ENCODE results near the gene SLC7A10.
"Not testable (repeated sequence)": the region's sequence is repeated elsewhere in the genome, so short reads cannot be mapped to it uniquely, and the experiment has no call there.

SLC7A10 gene

DNA sequence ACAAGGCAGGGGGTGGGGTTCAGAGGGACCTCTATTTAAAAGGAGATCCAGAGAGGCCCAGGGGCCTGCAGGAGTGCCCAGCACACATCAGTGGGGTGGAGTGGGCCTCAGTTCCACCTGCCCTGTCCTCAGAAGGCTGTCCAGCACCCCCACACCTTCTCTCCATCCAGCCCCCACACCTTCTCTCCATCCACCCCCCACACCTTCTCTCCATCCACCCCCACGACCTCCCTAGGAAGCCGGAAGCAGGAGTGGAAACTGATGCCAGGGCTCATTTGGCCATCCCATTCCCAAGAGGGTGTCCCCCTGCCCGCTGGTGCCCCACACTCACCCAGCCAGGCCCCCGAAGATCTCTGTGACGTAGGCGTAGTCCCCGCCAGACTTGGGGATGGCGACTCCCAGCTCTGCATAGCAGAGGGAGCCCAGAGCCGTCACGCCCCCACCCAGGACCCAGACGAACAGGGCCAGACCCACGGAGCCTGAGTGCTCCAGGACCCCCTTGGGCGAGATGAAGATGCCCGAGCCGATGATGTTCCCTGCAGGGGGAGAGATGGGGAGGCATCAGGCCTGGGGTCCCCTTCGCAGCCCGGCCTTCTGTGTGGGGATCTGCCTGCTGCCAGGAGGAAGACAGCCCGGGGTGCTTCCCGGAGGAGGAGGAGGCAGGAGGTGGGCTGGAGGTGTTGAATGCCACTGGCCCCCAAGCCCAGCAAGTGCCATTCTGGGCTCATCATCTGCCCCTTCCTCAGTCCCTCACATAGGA, 10.0 kb downstream of the SLC7A10 start:
- DNase-seq (ENCODE audit: low read depth), result no peak

DNA sequence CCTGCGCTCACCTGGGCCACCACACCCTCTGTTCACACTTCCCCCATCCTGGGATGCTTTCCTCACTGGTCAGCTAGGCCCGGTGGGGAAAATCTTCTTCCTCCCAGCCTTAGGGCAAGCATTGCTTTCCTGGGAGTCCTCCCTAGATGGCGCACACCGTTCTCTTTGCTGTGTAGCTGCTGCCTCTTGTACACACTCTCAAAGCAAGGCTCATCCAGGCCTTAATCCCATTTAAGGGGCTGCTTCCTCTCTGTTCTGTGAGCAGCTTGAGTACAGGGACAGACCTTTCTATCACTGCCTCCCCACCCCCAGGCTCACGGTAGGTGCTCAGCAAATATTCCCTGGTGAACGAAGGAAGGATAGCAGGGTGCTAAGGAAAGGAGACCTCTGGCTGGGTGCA, 11.1 kb downstream of the SLC7A10 start:
- DNase-seq (ENCODE audit: low read depth), result no peak

DNA sequence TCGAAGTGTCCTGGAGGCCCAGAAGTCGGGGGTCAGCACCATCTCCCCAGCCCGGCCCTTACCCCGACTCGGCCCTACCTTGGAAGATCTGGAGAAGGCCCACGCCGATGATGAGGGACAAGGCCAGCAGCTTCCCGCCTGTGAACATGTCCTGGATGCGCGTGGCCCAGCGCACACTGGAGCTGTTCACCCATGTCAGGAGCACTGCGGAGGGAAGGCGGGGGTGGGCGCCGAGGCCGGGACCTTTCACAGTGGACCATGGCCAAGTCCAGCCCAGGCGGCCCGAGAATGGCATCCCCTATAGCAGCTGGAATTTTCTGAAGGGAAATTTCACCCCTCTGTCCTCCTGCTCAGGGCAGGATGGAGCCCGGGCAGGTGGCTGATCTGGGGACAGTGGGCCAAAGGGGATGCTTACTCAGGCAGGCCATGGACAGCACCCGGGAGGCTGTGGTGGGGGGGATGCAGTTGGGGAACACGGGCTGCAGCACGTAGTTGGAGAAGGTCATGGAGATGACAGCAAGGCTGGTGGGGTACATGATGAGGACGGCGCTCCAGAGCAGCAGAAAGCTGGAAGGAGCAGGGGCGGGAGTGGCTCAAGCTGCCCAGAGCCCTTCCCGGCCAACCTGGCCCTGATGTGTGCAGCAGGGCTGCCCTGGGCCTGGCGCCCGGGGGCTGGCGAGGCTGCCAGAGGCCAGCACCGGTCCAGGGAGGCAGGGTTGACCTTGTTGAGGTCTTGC, 13.0 kb downstream of the SLC7A10 start:
- DNase-seq (ENCODE audit: low read depth), result no peak

DNA sequence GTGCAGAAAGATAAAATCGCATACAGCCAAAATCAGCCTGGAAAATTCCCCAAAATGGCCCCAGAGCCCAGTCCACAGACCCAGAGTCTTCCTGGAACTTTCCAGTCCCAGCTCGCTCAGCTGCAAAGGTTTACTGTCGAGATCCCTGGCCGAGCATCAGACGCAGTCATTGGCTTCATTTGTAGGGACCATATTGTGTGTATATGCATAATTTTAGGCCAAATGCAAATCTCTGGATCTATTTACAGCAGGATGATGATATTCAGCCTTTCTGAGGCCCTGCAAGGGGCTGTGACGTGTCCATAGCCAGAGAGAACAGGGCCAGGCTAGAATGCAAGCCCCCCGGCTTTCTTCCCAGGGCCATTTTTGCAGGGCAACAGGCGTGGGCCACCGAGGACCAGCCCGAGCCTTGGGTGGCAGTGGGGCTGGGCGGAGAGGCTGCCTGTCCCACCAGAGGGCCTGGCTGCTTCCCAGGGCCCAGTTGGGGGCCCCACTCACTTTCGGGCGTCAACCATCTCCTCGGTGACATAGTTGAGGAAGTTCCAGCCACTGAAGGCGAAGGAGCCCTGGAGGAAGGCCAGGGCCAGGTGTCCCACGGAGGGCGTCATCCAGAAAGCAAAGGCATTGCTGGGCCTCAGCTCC, 13.7 kb downstream of the SLC7A10 start:
- no peak for DNase-seq (ENCODE audit: low read depth)

DNA sequence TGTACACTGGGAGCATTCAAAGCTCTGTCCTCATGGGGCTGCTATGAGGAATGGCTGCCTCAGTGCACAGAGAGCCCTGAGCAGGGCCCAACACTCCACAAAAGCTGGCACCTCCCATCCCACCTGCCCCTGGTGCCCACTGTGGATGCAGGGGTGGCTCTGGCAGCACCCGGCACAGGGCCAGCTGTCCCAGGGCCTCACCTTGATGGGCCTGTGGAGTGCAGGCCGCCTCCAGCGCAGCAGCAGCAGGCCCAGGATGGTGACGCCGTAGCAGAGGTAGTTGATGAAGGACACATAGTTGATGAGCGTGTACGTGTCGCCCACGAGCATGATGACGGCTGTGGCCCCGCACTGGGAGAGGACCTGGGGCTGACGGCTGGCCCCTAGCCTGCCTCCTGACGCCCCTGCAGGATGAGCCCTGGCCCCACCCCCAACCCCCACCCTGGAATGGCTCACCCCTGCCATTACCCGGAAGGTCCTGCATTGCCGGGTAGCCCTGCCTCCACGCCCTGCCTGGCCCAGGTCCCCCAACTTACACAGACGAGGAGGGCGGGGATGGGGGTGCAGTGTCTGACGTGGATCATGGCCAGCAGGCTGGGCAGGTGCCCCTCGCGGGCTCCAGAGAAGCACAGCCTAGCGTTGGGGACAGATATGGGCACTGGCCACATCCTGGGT, 15.2 kb downstream of the SLC7A10 start:
- no peak for DNase-seq (ENCODE audit: low read depth)

DNA sequence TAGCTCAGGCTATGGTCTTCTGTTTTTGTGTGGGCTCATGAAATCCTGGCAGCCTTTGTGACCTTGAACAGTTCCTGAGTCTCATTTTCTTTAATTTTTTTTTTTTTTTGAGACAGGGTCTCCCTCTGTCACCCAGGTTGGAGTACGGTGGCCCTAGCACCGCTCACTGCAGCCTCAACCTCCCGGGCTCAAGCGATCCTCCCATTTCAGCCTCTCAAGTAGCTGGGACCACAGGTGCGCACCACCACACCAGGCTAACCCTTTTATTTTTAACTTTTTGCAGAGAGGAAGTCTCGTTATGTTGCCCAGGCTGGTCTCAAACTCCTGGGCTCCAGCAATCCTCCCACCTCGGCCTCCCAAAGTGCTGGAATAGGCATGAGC, 15.8 kb downstream of the SLC7A10 start:
- DNase-seq (ENCODE audit: low read depth), result not testable (repeated sequence)

DNA sequence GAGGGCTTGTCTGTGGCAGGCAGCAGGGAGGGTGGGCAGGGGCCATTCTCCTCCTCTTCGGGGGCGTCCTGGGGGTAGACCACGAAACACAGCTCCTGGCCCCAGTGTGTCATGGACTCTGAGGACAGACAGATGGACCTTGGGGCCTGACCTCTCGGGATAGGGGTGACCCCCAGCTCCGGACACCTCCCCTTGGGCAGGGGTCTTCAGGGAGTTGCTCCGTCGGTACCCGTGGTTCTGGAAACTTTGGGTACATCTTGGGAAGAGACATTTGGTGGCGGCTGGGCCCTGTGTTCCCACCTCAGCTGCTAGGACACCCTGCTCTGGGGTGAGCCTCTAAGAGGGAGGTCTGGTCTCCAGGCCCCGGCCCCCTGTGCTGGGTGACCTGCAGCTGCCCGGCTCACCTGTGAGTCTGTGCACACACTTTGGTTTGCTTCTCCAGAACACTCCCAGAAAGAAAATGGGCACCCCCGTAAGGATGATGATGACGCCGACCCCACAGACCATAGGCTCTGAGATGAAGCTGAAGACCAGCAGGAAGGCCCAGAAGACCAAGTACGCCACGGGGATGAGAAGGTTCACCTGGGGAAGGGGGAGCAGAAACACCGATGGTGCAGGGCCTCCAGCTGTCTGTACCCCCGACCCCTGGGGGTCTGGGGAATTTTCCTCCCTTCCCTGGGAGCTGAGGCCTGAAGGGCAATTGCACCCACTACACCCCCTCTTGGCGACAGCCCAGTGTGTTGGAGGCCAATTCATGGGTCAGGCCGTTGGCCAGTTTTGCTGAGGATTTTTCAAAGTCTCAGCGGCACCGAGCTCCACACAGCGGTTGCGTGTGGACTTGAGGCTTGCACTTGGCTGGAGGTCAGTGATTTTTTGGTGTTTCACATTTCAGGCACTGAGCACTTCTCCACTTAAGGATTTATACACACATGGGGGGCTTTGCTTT, 16.5 kb downstream of the SLC7A10 start:
- no peak for DNase-seq (ENCODE audit: low read depth)

DNA sequence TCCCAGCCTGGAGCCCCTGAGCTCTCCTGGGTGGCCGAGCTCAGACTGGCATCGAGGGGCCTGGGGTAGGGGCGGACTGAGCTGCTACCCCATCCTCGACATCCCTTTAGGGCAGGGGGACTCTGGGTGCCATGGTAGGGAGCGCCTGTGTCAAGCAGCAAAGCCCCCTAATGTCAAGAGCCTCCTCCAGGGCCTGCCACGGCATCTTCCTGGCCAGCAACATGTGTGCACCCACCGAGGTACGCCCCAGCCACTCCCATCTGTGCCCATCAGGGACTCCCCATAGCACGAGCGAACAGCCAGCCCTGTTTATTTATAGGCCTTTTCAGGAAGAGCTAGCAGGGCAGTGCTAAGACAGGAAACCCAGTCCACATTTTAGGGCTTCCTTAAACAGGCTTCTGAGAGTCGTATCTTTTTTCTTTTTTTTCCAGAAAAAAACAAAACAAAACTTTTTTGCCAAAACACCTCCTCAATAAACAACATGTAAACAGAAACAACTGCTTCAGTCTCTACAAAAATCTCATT, 17.2 kb downstream of the SLC7A10 start:
- DNase-seq (ENCODE audit: low read depth), result no peak

DNA sequence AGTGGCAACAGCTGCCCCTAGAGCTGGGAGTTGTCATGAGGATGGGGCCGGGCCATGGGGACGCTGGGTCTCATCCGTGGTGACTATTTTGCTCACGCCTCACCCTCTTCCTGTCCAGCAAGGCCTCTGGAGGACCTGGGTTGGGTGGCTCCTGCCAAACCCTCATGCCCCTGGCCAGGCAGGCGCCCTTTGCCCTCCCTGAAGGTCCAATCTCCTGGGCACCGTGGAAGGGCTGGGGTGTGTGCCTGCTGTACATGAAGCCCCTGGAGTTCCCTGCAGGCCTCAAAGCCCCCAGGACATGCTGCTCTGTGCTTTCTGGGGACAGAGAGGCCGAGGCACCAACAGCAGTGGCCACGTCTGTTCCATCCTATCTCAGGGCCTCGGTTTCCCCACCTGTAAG, 17.7 kb downstream of the SLC7A10 start:
- no peak for DNase-seq (ENCODE audit: low read depth)

DNA sequence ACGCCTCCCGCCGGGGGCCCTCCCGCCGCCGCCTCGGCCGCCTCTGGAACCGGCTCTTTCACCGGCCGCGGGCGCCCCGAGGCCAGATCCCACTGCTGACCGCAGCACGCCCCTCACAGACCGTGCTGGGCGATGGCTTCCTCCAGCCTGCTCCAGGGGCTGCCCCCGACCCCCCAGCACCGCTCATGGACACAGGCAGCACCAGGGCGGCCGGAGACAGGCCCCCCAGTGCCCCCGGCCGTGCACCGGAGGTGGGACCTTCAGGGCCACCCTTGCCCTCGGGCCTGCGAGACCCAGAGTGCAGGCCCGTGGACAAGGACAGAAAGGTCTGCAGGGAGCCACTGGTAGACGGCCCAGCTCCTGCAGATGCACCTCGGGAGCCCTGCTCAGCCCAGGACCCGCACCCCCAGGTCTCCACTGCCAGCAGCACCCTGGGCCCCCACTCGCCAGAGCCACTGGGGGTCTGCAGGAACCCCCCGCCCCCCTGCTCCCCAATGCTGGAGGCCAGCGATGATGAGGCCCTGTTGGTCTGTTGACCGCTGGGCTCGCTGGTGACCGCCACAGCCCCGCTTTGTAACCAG, 18.5 kb downstream of the SLC7A10 start:
- no peak for DNase-seq (ENCODE audit: low read depth)

DNA sequence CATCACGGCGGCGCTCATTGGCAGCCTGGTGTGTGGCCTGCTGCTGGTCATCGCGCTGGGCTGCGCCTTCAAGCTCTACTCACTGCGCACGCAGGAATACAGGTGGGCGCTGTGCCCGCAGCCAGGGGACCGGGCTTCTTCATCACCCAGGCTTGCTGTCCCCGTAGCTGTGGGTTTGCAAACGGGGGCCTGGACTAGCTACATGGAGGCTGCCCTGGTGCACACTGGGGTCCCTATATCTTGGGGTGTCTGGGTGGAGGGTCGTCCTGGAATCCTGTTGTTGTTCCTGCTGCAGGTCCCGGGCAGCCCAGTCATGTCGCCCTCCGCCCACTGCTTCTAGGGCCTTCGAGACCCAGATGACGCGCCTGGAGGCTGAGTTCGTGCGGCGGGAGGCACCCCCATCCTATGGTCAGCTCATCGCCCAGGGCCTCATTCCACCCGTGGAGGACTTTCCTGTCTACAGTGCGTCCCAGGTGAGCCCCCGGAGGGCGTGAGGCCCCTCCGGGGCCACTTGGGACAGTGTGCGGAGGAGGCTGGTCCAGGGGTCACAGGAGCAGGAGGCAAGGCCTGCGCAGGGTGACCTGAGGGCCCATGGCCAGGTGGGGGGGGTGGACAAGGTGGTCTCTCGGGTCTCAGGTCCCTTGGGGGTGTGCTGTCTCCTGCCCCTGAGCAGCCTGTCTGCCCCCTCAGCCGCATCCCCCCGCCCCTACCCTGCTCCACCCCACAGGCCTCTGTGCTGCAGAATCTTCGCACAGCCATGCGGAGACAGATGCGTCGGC, 19.2 kb downstream of the SLC7A10 start:
- no peak for DNase-seq (ENCODE audit: low read depth)

DNA sequence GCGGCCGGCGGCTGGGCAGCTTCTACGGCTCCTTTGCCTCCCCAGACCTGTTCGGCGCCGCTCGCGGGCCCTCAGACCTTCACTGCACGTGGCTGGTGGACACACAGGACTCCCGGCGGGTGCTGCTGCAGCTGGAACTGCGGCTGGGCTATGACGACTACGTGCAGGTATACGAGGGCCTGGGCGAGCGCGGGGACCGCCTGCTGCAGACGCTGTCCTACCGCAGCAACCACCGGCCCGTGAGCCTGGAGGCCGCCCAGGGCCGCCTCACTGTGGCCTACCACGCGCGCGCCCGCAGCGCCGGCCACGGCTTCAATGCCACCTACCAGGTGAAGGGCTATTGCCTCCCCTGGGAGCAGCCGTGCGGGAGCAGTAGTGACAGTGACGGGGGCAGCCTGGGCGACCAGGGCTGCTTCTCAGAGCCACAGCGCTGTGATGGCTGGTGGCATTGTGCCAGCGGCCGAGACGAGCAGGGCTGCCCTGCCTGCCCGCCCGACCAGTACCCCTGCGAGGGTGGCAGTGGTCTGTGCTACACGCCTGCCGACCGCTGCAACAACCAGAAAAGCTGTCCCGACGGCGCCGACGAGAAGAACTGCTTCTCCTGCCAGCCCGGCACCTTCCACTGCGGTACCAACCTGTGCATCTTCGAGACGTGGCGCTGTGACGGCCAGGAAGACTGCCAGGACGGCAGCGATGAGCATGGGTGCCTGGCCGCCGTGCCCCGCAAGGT, 20.0 kb downstream of the SLC7A10 start:
- no peak for DNase-seq (ENCODE audit: low read depth)

DNA sequence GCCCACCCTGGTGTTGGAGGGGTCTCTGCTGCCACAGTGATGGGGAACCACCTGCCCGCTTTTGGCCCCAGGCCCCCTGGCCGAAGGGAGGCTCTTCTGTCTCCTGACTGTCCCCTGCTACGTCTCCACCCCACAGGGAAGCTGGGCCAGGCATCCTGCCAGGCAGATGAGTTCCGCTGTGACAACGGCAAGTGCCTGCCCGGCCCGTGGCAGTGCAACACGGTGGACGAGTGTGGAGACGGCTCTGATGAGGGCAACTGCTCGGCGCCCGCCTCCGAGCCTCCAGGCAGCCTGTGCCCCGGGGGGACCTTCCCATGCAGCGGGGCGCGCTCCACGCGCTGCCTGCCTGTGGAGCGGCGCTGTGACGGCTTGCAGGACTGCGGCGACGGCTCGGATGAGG, 20.5 kb downstream of the SLC7A10 start:
- no peak for DNase-seq (ENCODE audit: low read depth)

DNA sequence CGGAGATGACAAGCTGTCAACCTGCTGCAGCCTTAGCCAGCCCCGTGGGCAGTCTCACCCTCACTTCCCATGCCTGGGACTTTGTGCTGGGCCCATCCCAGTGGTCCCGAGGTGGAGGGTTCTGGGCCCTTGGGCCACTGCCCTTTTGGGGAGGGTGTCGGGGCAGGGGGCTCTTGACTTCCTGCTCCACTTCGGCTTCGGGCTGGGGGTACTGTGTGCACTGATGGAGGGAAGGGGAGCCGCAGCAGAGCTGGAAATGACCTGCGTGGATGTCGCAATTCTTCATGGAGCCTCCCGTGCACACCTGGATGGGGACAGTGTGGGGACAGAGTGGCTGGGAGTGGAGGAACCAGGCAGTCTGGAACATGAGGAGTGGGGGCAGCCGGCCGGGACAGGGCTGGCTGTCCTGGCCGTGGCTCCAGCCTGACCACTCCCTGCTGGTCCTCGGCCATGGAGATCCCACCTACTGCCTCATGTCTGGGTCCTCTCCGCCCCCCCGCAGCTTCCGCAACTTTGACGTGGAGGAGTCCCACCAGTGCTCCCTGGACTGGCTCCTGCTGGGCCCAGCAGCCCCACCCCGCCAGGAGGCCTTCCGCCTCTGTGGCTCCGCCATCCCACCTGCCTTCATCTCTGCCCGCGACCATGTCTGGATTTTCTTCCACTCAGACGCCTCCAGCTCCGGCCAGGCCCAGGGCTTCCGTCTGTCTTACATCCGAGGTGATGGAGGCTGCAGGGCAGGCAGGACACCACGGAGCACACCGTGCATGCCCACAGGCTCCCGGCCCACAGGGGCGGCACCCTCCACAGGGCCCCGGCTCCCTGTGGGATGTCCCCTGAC, 21.3 kb downstream of the SLC7A10 start:
- no peak for DNase-seq (ENCODE audit: low read depth)

DNA sequence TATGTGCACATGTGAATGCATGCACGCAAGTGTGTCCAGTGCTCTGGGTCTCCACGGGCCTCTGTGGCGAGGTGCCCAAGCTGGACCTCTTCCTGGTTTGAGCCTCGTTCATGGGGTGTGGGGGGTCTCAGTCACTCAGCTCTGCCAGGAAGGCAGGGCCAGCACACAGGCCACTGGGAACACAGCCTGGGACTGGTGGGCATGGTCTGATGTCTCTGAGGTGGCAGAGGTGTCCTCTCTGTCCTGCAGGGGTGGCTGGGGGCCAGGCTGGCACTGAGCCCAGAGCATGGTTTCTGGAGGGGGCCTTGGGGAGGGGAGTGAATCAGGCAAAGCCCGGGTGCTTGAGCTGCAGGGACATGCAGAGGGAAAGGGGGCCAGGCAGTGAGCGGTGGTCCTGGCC, 22.1 kb downstream of the SLC7A10 start:
- no peak for DNase-seq (ENCODE audit: low read depth)

DNA sequence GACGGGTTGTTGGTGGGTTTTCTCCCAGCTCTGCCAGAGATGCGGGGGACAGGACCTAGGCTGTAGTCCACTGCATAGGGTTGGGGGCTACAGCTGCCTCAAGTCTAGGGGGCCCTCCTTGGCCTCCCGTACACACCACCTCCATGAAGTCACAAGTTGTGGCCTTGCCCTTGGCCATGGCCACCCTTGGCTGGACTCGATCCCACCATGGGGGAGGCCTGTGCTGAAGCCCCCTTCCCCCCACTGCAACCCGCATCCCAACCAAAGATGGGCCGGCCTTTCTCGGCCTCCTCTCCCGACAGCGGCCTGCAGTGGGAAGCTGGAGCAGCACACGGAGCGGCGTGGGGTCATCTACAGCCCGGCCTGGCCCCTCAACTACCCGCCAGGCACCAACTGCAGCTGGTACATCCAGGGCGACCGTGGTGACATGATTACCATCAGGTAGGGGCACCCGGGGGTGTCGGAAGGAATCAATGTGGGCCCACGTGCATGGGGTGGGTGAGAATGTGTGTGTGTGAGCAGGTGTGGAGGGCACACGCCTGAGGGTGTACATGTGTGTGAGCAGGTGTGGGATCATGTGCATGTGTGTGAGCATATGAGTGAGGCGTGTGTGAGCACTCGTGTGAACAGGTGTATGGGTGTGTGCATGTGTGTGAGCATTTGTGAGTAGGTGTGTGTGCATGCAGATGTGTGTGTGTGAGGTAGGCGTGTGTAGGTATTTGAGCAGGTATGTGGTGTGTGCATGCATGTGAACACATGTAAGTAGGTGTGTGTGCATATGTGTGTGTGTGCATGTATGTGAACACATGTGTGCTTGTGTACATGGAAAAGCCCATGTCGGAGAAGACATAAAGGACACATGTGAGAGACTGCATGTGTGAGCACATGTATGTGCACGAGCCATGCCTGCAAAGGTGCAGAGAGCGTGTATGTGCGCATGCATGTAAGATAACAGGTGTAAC, 22.8 kb downstream of the SLC7A10 start:
- DNase-seq (ENCODE audit: low read depth), result no peak

DNA sequence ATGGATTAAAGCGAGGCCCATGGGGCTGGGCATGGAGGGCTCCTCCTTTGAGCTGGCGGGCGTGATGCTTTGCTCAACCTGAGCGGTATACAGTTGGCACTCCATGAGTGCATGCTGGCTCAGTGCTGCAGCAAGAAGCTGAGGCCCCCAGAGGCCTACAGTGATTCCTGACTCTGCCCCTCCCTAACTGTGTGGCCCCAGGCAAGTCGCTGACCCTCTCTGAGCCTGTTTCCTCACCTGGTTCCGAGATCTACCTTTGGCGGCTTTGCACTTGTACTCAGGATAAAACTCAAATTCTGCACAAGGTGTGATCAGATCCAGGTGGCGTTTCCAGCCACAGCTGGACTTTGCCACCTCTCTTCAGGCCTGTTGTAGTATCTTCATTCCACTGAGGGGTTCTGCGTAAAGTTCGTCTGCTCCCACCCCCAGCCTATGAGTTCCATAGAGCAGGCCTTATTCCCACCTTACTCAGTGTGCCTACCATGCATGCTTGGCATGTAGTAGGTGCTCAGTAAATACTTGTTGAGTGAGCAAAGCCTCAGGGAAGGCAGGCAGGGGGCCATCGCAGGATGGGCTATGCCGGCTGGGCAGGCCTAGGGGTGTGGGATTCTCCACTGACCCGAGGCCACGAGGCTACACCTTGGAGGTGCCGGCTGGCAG, 23.6 kb downstream of the SLC7A10 start:
- no peak for DNase-seq (ENCODE audit: low read depth)
